Osteocyte (in vitro differentiated cells): ENCODE measurements around the gene CASTOR1. TPM values are rescaled to one million over a fixed set of nuclear protein-coding genes. Genes with fewer than 3 reads are reported as not detected.
"Not testable (repeated sequence)": the region's sequence is repeated elsewhere in the genome, so short reads cannot be mapped to it uniquely, and the experiment has no call there.

Source experiments
- DNase-seq: peaks from one replicate; pipeline ENCODE4 v3.0.0; 2021; ENCODE audit warnings: mixed read lengths; ENCODE audit not compliant: unreplicated experiment; ENCODE audit errors: extremely low spot score
- H3K27ac Mint-ChIP-seq: one replicate; pipeline ENCODE4 v1.8.0; 2021; ENCODE audit warnings: mild to moderate bottlenecking, mixed read lengths; ENCODE audit not compliant: unreplicated experiment
- H3K27me3 Mint-ChIP-seq: one replicate; pipeline ENCODE4 v1.8.0; 2021; ENCODE audit warnings: mixed read lengths; ENCODE audit not compliant: unreplicated experiment
- H3K36me3 Mint-ChIP-seq: one replicate; pipeline ENCODE4 v1.8.0; 2021; ENCODE audit warnings: mixed read lengths; ENCODE audit not compliant: unreplicated experiment
- H3K4me1 Mint-ChIP-seq: one replicate; pipeline ENCODE4 v1.8.0; 2021; ENCODE audit warnings: mixed read lengths; ENCODE audit not compliant: unreplicated experiment
- H3K4me3 Mint-ChIP-seq: one replicate; pipeline ENCODE4 v1.8.0; 2021; ENCODE audit warnings: mild to moderate bottlenecking, moderate library complexity, mixed read lengths; ENCODE audit not compliant: unreplicated experiment
- H3K9me3 Mint-ChIP-seq: one replicate; pipeline ENCODE4 v1.8.0; 2021; ENCODE audit warnings: mixed read lengths; ENCODE audit not compliant: unreplicated experiment
- CTCF ChIP-seq: fragments of 200-600 bp; sonication (generic); IDR thresholded peaks from 2 replicates; pipeline ENCODE4 v1.5.0; 2021; ENCODE audit warnings: antibody characterized with exemption, mild to moderate bottlenecking, moderate library complexity
- long read RNA-seq: library from polyadenylated mRNA; unstranded; transcript quantifications from one replicate; pipeline ENCODE4 v2.0.0, GENCODE V29; 2021
- total RNA-seq: library from RNA; stranded (reverse); gene quantifications from 2 replicates; pipeline ENCODE4 v1.2.1, GENCODE V29; 2021

CASTOR1 gene
- 11.8 and 12.2 TPM in 2 replicates for total RNA-seq
- long read RNA-seq, transcript CASTOR1-202 (9 exons, 1,623 nt), result major isoform, 9 of 20 reads
- long read RNA-seq, transcript CASTOR1-201 (8 exons, 1,460 nt), result minor isoform, 5 of 20 reads
- long read RNA-seq, partial matches to known transcripts, result 0 of 20 reads
- long read RNA-seq, other reads (novel, unspliced or antisense), result 6 of 20 reads

DNA sequence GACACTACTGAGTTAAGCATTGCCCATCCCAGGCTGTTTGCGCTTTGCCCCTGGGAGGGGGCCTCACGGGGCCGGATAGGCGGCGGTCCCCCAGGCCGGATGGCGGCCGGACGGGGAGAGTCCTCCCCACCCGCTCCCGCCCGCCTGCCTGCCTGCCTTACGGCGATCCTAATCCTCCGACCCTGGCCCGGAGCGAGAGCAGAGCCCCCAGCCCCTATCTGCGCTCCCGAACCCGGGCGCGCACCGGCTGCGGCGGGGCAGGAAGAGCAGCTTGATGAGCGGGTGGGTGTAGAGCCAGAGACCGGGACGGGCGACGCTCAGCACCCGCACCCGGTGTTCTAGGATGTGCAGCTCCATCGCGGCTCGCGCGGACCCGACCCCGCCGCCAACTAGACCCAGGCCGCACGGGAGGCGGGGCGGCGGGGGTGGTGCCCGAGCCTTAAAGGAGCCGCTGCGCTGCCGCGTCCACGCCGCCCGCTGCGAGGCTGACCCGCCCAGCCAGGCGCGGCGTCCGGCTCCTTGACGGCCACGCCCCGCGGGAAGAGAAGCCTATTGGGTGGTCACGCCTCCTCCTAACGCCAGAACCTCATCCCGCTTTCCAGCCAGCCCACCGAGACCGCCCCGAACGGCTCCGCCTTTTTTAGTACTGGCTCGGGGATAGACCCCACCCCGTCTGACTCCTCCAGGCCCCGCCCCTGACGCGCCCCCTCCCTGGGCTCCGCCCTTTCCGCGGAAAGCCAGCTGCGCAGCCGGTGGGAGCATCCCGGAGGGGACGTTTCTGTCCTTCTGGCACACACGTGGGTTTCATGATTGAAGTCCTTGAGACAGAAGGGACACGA, at the start of gene CASTOR1:
TSS of gene CASTOR1 (minus strand) at position 365 of the 839 bp plus-strand sequence. CDS start at position 357, 8 bp downstream.
- Mint-ChIP-seq H3K4me3 (peak within 1 kb of the TSS; percentile 73), H3K27me3 (no peaks in the 10 kb centered on the region), H3K9me3 (no peaks in the 10 kb centered on the region), H3K36me3 (peaks cover 13% of the 10 kb centered on the region), H3K27ac (peak within 1 kb of the TSS; percentile 81), H3K4me1 (peaks cover 31% of the 10 kb centered on the region)
- DNase-seq, result peak; percentile 99
- TF ChIP-seq CTCF, result no peak

DNA sequence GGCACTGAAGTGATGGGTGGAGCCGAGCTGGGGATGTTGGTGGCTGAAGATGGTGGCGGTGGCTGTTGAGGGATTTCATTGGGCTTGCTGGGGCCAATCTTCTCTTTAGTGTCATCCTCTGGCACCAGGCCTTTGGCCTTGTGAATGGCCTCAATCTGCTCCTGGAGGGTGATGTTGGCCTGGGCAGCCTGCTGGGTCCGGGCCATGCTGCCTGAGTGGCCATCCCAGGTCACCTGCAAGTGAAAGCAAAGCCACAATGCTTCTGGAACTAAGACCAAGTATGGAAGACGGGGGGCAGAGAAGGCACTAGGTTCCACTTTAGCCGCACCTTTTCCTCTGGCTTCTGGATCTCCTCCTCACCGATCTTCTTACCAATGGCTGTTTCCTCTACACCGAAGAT, 49.5 kb upstream of the CASTOR1 start:
- H3K4me1 Mint-ChIP-seq, result peaks cover 2% of the 10 kb centered on the region
- no peak for DNase-seq
- no peak overlapping the region for H3K27ac Mint-ChIP-seq
- peaks cover 68% of the 10 kb centered on the region for H3K36me3 Mint-ChIP-seq
- H3K4me3 Mint-ChIP-seq, result no peak overlapping the region
- no peaks in the 10 kb centered on the region for H3K9me3 Mint-ChIP-seq
- no peak for TF ChIP-seq CTCF
- no peaks in the 10 kb centered on the region for H3K27me3 Mint-ChIP-seq

DNA sequence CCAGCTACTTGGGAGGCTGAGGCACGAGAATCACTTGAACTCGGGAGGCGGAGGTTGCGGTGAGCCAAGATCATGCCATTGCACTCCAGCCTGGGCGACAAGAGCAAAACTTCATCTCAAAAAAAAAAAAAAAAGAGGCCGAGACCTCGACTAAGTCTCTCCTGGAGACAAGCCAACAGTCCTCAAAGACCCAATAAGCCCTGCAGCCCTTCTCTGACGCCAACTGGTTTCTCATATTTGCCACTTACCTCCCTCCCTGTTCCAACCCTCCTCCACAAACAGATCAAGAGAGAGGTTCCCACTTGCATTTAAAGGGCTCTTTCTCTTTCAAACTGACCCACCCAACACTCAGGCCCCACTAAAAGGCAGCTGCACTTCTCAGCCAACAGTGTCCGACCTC, 49.0 kb upstream of the CASTOR1 start:
- H3K9me3 Mint-ChIP-seq, DNase-seq, H3K27ac Mint-ChIP-seq, H3K27me3 Mint-ChIP-seq, H3K4me3 Mint-ChIP-seq, H3K4me1 Mint-ChIP-seq: not testable (repeated sequence)
- H3K36me3 Mint-ChIP-seq, result peaks cover 67% of the 10 kb centered on the region

DNA sequence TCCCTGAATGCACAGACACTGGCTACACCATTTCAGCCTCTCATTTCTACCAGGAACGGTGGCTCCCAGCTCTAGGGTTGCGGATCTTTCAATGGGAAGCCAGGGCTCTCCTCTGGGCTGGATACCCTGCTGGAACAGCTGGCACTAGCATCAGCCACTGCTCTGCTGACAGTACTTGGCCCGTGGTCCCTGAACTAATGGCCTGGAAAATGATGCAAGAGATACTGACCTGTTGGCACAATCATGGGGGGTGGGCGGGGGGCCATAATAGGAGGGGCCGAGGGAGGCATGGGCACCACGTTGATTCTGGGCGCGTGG, 48.1 kb upstream of the CASTOR1 start:
- Mint-ChIP-seq H3K4me3 (no peak overlapping the region), H3K9me3 (no peaks in the 10 kb centered on the region), H3K27me3 (no peaks in the 10 kb centered on the region), H3K27ac (no peak overlapping the region), H3K4me1 (peaks cover 2% of the 10 kb centered on the region), H3K36me3 (peaks cover 62% of the 10 kb centered on the region)
- DNase-seq, result no peak
- TF ChIP-seq CTCF, result no peak

GRCh38 chr22:30336752-30337460, 47.6 kb upstream of the CASTOR1 start:
- Mint-ChIP-seq H3K4me1 (peaks cover 2% of the 10 kb centered on the region), H3K9me3 (no peaks in the 10 kb centered on the region), H3K36me3 (peaks cover 57% of the 10 kb centered on the region), H3K4me3 (no peak overlapping the region), H3K27ac (no peak overlapping the region), H3K27me3 (no peaks in the 10 kb centered on the region)
- no peak for DNase-seq
- no peak for TF ChIP-seq CTCF
